ENCODE measurements around the gene TNS3.

The TNS3 gene

DNA sequence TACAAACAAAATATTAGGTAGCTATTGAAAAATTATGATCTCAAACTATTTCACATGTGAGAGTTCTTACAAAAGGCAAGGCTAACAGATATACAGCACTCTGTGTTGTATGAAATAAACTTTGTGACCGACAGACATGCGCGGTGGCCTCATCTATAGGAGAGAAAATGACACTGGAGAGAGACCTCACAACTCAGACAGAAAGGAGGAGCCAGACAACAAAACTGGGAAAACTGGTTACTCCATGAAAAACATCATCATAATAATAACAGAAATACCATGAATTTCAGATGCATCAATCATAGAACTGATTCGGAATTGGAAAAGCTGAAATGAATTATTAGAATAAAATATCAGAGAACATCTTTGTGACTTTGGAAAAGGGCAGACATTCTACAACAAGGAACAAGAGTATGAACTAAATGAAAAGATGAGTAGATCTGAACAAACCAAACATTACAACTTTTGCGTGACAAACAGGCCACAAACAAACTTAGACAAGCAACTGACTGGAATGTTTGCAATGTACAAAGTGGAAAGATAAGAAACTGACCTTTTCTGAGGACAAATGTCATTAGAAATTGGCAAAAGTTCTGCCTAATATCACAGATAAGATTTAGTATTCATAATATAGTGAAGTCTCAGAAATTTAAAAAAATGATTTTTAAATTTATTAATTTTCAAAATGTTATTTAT lies 69.3 kb downstream of the TNS3 start:
- no peak for TF ChIP-seq CTCF (conservative IDR thresholded peaks at IDR 0.05; ENCODE audit: low read depth, low read length)
- DNase-seq (ENCODE audit: low read depth), result no peak
- no peak overlapping the region for H3K4me3 ChIP-seq (ENCODE audit: low read depth, low read length)

GRCh38 chr7:47511699-47512370 lies 70.1 kb downstream of the TNS3 start:
- H3K4me3 ChIP-seq (ENCODE audit: low read depth, low read length), result no peak overlapping the region
- DNase-seq (ENCODE audit: low read depth), result no peak

DNA sequence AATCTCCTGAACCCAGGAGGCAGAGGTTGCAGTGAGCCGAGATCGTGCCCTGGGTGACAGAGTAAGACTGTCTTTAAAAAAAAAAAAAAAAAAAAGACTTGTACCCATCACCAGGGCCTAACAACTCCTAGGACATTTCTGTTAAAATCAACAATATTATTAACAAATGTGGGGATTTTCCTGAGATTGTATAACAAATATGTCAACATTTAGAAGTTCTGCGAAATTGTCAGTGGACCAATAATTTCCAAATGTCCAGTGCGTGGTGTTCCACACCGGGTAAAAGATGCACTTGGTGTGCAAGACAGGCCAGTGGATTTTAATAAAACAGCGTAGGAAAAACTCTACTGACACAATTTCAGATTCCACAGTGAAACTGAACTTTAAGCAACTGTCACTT lies 71.1 kb downstream of the TNS3 start:
- no peak overlapping the region for H3K4me3 ChIP-seq (ENCODE audit: low read depth, low read length)
- no peak for TF ChIP-seq CTCF (conservative IDR thresholded peaks at IDR 0.05; ENCODE audit: low read depth, low read length)
- DNase-seq (ENCODE audit: low read depth), result no peak

More at GRCh38 chr7:47511699-47512370, 70.1 kb downstream of the TNS3 start:
- TF ChIP-seq CTCF (conservative IDR thresholded peaks at IDR 0.05; ENCODE audit: low read depth, low read length), result no peak

- no peak for DNase-seq (ENCODE audit: low read depth)
- no peak overlapping the region for H3K4me3 ChIP-seq (ENCODE audit: low read depth, low read length)
- TF ChIP-seq CTCF (conservative IDR thresholded peaks at IDR 0.05; ENCODE audit: low read depth, low read length), result no peak
These were observed 71.7 kb downstream of the TNS3 start for GRCh38 chr7:47510192-47510591.

GRCh38 chr7:47509571-47509970 lies 72.3 kb downstream of the TNS3 start:
- no peak for TF ChIP-seq CTCF (conservative IDR thresholded peaks at IDR 0.05; ENCODE audit: low read depth, low read length)
- no peak for DNase-seq (ENCODE audit: low read depth)
- H3K4me3 ChIP-seq (ENCODE audit: low read depth, low read length), result no peak overlapping the region

DNA sequence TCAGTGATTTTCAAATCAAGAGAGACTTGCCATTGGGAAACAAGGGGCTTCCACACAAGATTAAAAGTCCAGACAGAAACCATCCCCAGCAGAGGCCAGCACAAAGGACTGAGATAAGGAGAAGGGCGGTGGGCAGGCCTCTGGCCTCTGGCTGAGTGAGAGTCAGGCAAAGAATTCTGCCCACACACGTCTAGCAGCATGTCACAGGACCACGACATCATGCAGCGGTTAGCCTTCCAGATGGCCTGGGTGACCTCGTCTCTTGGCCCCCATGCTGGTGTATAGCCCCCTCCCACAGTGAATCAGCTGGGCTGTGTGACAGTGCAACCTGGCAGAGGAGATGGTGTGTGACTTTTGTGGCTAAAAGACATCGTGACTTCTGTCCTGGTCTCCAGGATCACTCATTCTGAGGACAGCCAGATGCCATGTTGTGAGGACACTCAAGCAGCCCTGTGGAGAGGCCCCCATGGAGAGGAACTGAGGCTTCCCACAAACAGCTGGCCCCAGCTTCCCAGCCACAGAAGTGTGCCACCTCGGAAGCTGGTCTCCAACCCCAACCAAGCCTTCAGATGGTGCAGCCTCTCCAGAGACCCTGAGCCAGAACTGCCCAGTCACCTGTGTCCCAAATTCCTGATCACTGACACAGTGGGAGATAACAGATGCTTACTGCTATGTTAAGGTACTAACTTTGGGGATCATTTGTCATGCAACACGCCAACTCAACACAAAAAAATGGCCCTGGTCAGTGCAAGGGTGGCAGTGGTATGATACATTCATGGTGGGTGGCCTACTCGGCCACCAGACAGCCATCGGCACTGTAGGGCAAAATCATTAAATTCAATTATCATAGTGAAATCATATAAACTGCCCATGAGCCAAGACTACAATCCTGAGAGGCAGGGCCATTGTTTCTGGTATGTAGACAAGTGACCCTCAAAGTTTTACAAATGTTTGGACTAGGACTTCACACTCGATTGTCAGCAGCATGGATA lies 73.2 kb downstream of the TNS3 start:
- TF ChIP-seq CTCF (conservative IDR thresholded peaks at IDR 0.05; ENCODE audit: low read depth, low read length), result no peak
- DNase-seq (ENCODE audit: low read depth), result no peak
- H3K4me3 ChIP-seq (ENCODE audit: low read depth, low read length), result no peak overlapping the region

Measured in choroid plexus epithelial cell (primary cell).